Neural progenitor cell (in vitro differentiated cells): ENCODE results near the gene PTTG1IP2. TPM values are rescaled to one million over a fixed set of nuclear protein-coding genes. Genes with fewer than 3 reads are reported as not detected.

Source experiments
- DNase-seq: peaks from one replicate; pipeline ENCODE4 v3.0.0-alpha.2; 2016; ENCODE audit warnings: low spot score
- H2AFZ ChIP-seq: fragments of 200-600 bp; sonication (generic); replicated peaks from 2 replicates; pipeline ENCODE4 v1.6.1; 2016; ENCODE audit warnings: antibody characterized with exemption
- H3F3A ChIP-seq: fragments of 200-600 bp; sonication (generic); 2 replicates; pipeline ENCODE4 v1.6.1; 2016; ENCODE audit warnings: antibody characterized with exemption, low read depth
- H3K27ac ChIP-seq: fragments of 200-600 bp; sonication (generic); 2 replicates; pipeline ENCODE4 v1.5.1; 2016; ENCODE audit warnings: mild to moderate bottlenecking
- H3K27me3 ChIP-seq: fragments of 200-600 bp; sonication (generic); 2 replicates; pipeline ENCODE4 v1.6.1; 2016; ENCODE audit warnings: mild to moderate bottlenecking, moderate library complexity
- H3K36me3 ChIP-seq: fragments of 200-600 bp; sonication (generic); 2 replicates; pipeline ENCODE4 v1.5.1; 2016
- H3K4me1 ChIP-seq: fragments of 200-600 bp; sonication (generic); 2 replicates; pipeline ENCODE4 v1.6.1; 2016; ENCODE audit warnings: mixed run types
- H3K4me2 ChIP-seq: fragments of 200-600 bp; sonication (generic); 2 replicates; pipeline ENCODE4 v1.6.1; 2016
- H3K4me3 ChIP-seq: fragments of 200-600 bp; sonication (generic); 2 replicates; pipeline ENCODE4 v1.5.1; 2016
- H3K79me2 ChIP-seq: fragments of 200-600 bp; sonication (generic); 2 replicates; pipeline ENCODE4 v1.6.1; 2016; ENCODE audit warnings: low read depth
- H3K9ac ChIP-seq: fragments of 200-600 bp; sonication (generic); 2 replicates; pipeline ENCODE4 v1.6.1; 2016
- H3K9me3 ChIP-seq: fragments of 200-600 bp; sonication (generic); 2 replicates; pipeline ENCODE4 v1.5.1; 2016; ENCODE audit warnings: low read depth
- H4K20me1 ChIP-seq: fragments of 200-600 bp; sonication (generic); 2 replicates; pipeline ENCODE4 v1.6.1; 2016; ENCODE audit warnings: low read depth
- H3K27ac Mint-ChIP-seq: 3 replicates; pipeline ENCODE4 v1.8.0; 2021; ENCODE audit warnings: mixed read lengths
- H3K27me3 Mint-ChIP-seq: 2 replicates; pipeline ENCODE4 v1.8.0; 2022; ENCODE audit warnings: low read depth, mild to moderate bottlenecking, inconsistent platforms, moderate library complexity, mixed read lengths; ENCODE audit not compliant: insufficient read depth
- H3K36me3 Mint-ChIP-seq: 3 replicates; pipeline ENCODE4 v1.8.0; 2021; ENCODE audit warnings: mixed read lengths
- H3K4me1 Mint-ChIP-seq: 3 replicates; pipeline ENCODE4 v1.8.0; 2021; ENCODE audit warnings: mixed read lengths
- H3K4me3 Mint-ChIP-seq: 3 replicates; pipeline ENCODE4 v1.8.0; 2021; ENCODE audit warnings: mild to moderate bottlenecking, moderate library complexity, mixed read lengths
- H3K9me3 Mint-ChIP-seq: 3 replicates; pipeline ENCODE4 v1.8.0; 2020; ENCODE audit warnings: mixed read lengths
- EZH2 ChIP-seq: fragments of 200-600 bp; sonication (generic); IDR thresholded peaks from 2 replicates; pipeline ENCODE4 v1.6.1; 2017; ENCODE audit warnings: antibody characterized with exemption, mild to moderate bottlenecking, moderate library complexity
- EZH2phosphoT487 ChIP-seq: fragments of 200-600 bp; sonication (generic); IDR thresholded peaks from 2 replicates; pipeline ENCODE4 v1.6.1; 2017; ENCODE audit warnings: antibody characterized with exemption
- total RNA-seq: library from RNA; depleted of rRNA; stranded (reverse); fragments of >200 nt; gene quantifications from 2 replicates; pipeline ENCODE4 v1.2.3, GENCODE V29; 2015; ENCODE audit warnings: low replicate concordance
- TF ChIP-seq, protein P1 (sequence below): fragments of 200-600 bp; sonication (generic); IDR thresholded peaks from 2 replicates; pipeline ENCODE4 v1.5.1; 2017; ENCODE audit warnings: antibody characterized with exemption, mild to moderate bottlenecking

PTTG1IP2 gene
- total RNA-seq, 1 donor from 2014 or later, result not detected

DNA sequence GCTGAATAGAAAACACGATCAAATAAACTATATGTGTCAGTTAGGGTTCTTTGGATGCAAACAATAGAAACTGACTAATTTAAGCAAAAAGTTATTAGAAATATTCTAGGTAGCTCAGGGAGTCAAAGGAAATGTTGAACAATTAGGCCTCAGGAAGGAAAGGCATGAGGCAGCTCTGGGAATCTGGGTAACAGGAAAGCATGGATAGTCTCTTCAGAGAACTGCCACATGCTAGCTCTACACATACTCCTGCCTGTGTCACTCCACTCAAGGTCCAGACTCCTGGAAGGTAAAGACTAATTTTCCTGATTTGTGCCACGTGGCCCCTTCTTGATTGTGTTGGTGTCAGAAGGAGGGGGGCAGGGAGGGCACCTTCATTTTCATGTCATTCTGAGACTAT is 23.8 kb upstream of the PTTG1IP2 start:
- Histone ChIP-seq H2AFZ (no peak overlapping the region), H3K9ac (no peak overlapping the region), H3K4me3 (no peak overlapping the region), H3K9me3 (no peaks in the 10 kb centered on the region), H4K20me1 (no peaks in the 10 kb centered on the region), H3K4me1 (no peaks in the 10 kb centered on the region), H3K27ac (no peak overlapping the region), H3K4me2 (no peak overlapping the region), H3K79me2 (no peaks in the 10 kb centered on the region), H3K36me3 (no peaks in the 10 kb centered on the region), H3K27me3 (no peaks in the 10 kb centered on the region), H3F3A (no peaks in the 10 kb centered on the region)
- TF ChIP-seq EZH2phosphoT487, result no peak
- TF ChIP-seq EZH2, result no peak
- TF ChIP-seq, protein P1, sequence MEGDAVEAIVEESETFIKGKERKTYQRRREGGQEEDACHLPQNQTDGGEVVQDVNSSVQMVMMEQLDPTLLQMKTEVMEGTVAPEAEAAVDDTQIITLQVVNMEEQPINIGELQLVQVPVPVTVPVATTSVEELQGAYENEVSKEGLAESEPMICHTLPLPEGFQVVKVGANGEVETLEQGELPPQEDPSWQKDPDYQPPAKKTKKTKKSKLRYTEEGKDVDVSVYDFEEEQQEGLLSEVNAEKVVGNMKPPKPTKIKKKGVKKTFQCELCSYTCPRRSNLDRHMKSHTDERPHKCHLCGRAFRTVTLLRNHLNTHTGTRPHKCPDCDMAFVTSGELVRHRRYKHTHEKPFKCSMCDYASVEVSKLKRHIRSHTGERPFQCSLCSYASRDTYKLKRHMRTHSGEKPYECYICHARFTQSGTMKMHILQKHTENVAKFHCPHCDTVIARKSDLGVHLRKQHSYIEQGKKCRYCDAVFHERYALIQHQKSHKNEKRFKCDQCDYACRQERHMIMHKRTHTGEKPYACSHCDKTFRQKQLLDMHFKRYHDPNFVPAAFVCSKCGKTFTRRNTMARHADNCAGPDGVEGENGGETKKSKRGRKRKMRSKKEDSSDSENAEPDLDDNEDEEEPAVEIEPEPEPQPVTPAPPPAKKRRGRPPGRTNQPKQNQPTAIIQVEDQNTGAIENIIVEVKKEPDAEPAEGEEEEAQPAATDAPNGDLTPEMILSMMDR, result no peak
- Mint-ChIP-seq H3K4me3 (no peak overlapping the region), H3K9me3 (no peaks in the 10 kb centered on the region), H3K4me1 (peaks cover 2% of the 10 kb centered on the region), H3K36me3 (no peaks in the 10 kb centered on the region), H3K27ac (no peak overlapping the region), H3K27me3 (no peaks in the 10 kb centered on the region)
- DNase-seq, result no peak

- no peaks in the 10 kb centered on the region for H3K36me3 ChIP-seq
- Mint-ChIP-seq H3K4me1 (peaks cover 2% of the 10 kb centered on the region), H3K27ac (no peak overlapping the region), H3K27me3 (no peaks in the 10 kb centered on the region), H3K4me3 (no peak overlapping the region), H3K36me3 (no peaks in the 10 kb centered on the region), H3K9me3 (no peaks in the 10 kb centered on the region)
- no peaks in the 10 kb centered on the region for H3K27me3 ChIP-seq
- TF ChIP-seq EZH2 (no peak), EZH2phosphoT487 (no peak)
- TF ChIP-seq, protein P1, result no peak
- peak overlapping the region; percentile 20 for H2AFZ ChIP-seq
- DNase-seq, result no peak
- no peaks in the 10 kb centered on the region for H4K20me1 ChIP-seq
- H3F3A ChIP-seq, result no peaks in the 10 kb centered on the region
- no peak overlapping the region for H3K27ac ChIP-seq
- no peaks in the 10 kb centered on the region for H3K4me1 ChIP-seq
- no peak overlapping the region for H3K9ac ChIP-seq
- H3K4me3 ChIP-seq, result no peak overlapping the region
- H3K4me2 ChIP-seq, result no peak overlapping the region
- H3K9me3 ChIP-seq, result no peaks in the 10 kb centered on the region
- no peaks in the 10 kb centered on the region for H3K79me2 ChIP-seq
Observed at GRCh38 chr7:90446137-90446899, 23.1 kb upstream of the PTTG1IP2 start.

- Histone ChIP-seq H3K4me1 (no peaks in the 10 kb centered on the region), H3K9me3 (no peaks in the 10 kb centered on the region), H3K79me2 (no peaks in the 10 kb centered on the region), H3F3A (no peaks in the 10 kb centered on the region), H3K9ac (no peak overlapping the region), H3K27me3 (no peaks in the 10 kb centered on the region), H3K4me2 (no peak overlapping the region), H3K27ac (no peak overlapping the region), H3K4me3 (no peak overlapping the region), H3K36me3 (no peaks in the 10 kb centered on the region), H4K20me1 (no peaks in the 10 kb centered on the region), H2AFZ (no peak overlapping the region)
- no peak overlapping the region for H3K27ac Mint-ChIP-seq
- H3K4me1 Mint-ChIP-seq, result peaks cover 4% of the 10 kb centered on the region
- H3K9me3 Mint-ChIP-seq, result no peaks in the 10 kb centered on the region
- no peak for DNase-seq
- H3K27me3 Mint-ChIP-seq, result no peaks in the 10 kb centered on the region
- TF ChIP-seq, protein P1, result no peak
- TF ChIP-seq EZH2phosphoT487, result no peak
- TF ChIP-seq EZH2, result no peak
- no peaks in the 10 kb centered on the region for H3K36me3 Mint-ChIP-seq
- no peak overlapping the region for H3K4me3 Mint-ChIP-seq
Observed at GRCh38 chr7:90453259-90453891, 16.1 kb upstream of the PTTG1IP2 start.
